Measurements from ENCODE around the gene SNX12. TPM values are rescaled to one million over a fixed set of nuclear protein-coding genes. Genes with fewer than 3 reads are reported as not detected.

SNX12 gene
- total RNA-seq, 1 experiment from 2014 or later, result 69.4 TPM

DNA sequence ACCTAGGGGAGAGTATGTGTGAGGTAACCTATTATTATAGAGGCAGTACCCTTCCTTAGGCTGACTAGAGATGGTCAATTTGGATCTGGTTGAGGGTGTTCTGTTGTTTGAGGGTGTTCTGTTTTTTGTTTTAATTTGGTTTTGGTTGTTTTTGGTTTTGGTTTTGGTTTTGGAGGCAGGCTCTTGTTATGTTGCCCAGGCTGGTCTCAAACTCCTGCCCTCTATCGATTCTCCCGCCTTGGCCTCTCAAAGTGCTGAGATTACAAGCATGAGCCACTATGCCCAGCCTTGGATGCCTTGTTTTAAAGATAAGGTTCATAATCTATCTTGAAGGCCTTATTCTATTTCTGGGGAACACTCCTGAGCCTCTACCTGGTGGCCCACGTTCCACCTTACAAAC is 37.5 kb upstream of the SNX12 start (continued):
- TF ChIP-seq ZMAT4 (CRISPR knock-in tag; IDR thresholded peaks at IDR 0.05), result no peak
- no peak for TF ChIP-seq CREB1 (CRISPR knock-in tag; IDR thresholded peaks at IDR 0.05)
- TF ChIP-seq ZNF671 (CRISPR knock-in tag; IDR thresholded peaks at IDR 0.05), result no peak
- TF ChIP-seq, protein P1, sequence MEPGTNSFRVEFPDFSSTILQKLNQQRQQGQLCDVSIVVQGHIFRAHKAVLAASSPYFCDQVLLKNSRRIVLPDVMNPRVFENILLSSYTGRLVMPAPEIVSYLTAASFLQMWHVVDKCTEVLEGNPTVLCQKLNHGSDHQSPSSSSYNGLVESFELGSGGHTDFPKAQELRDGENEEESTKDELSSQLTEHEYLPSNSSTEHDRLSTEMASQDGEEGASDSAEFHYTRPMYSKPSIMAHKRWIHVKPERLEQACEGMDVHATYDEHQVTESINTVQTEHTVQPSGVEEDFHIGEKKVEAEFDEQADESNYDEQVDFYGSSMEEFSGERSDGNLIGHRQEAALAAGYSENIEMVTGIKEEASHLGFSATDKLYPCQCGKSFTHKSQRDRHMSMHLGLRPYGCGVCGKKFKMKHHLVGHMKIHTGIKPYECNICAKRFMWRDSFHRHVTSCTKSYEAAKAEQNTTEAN (CRISPR knock-in tag; IDR thresholded peaks at IDR 0.05), result no peak
- TF ChIP-seq ERG (CRISPR knock-in tag; IDR thresholded peaks at IDR 0.05), result no peak
- no peak for TF ChIP-seq RORB (CRISPR knock-in tag; IDR thresholded peaks at IDR 0.05)
- no peak for TF ChIP-seq ZNF121 (CRISPR knock-in tag; IDR thresholded peaks at IDR 0.05)
- no peak for TF ChIP-seq SMAD4 (CRISPR knock-in tag; IDR thresholded peaks at IDR 0.05)

DNA sequence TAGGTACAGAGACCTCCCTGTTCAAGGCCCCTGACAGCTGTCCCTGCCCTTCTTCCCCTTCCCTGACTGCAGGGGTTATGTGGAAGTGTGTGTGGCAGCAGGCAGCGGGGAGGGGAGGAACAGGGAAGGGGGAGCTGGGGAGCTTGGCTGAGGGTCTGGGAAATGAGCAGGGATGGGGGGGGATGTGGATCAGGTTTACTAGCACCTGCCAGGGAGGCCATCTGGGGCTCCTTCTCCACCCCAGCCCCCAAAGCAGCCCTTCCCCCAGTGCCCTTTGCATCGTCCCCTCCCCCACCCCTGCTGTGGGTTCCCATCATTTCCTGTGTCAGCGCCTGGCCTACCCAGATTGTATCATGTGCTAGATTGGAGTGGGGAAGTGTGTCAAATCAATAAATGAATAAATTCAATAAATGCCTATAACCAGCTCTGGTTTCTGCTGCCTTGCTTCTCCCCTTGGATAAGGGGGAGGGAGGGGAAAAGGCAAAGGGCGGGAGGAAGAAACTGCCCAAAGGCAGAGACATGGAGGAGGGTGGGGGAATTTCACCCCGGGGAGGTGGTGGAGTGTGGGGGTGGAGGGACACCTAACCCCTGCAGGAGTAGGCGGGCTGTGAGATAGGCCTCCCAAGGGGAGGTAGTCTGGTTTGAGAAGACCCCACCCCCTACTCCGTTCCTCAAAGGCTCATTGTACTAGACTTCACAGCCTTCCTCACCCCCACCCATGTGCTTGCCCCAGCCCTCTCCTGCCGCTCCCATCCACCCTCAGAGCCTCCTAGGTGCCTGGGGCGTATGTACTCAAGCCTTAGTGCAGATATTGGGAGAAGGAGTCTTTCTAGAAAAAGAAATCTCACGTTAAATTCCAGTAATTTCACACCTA is 35.2 kb upstream of the SNX12 start:
- peak overlapping the region; percentile 66 for H3K4me3 Mint-ChIP-seq
- ATAC-seq (peak; percentile 71), DNase-seq (ENCODE audit: low spot score) (peak; percentile 66)
- H3K4me1 Mint-ChIP-seq, result peaks cover 62% of the 10 kb centered on the region
- H3K27ac Mint-ChIP-seq, result peak overlapping the region; percentile 93
- ChIA-PET POLR2A (interaction anchor here (0.7 kb wide), 2 partner anchors 15 to 1435 kb away, joined by 3 to 4 read pairs; partner anchors contain the start of gene MED12), CTCF (interaction anchor here (0.9 to 1.5 kb wide), 3 partner anchors 9 to 25 kb away, joined by 3 to 4 read pairs (median 3); partner anchors contain the start of gene MED12)
- H3K9me3 Mint-ChIP-seq, result no peaks in the 10 kb centered on the region
- 0 out of 2 replicates have a peak, but pooled peaks cover 3% of the 10 kb centered on the region for H3K36me3 Mint-ChIP-seq
- peaks cover 10% of the 10 kb centered on the region for H3K27me3 Mint-ChIP-seq (ENCODE audit: low read depth)
- TF ChIP-seq NFYB (CRISPR knock-in tag; conservative IDR thresholded peaks at IDR 0.05; ENCODE audit: low read depth) (no peak), JAZF1 (CRISPR knock-in tag; IDR thresholded peaks at IDR 0.05) (no peak), NFATC4 (CRISPR knock-in tag; IDR thresholded peaks at IDR 0.05) (no peak), FOXK1 (CRISPR knock-in tag; IDR thresholded peaks at IDR 0.05) (no peak), SP1 (CRISPR knock-in tag; conservative IDR thresholded peaks at IDR 0.05) (no peak), JUN (CRISPR knock-in tag; IDR thresholded peaks at IDR 0.05) (no peak), ATF3 (CRISPR knock-in tag; conservative IDR thresholded peaks at IDR 0.05) (no peak), CDX4 (CRISPR knock-in tag; IDR thresholded peaks at IDR 0.05; ENCODE audit: borderline replicate concordance) (no peak), FOXP4 (CRISPR knock-in tag; IDR thresholded peaks at IDR 0.05) (no peak), GABPB1 (CRISPR knock-in tag; IDR thresholded peaks at IDR 0.05) (no peak), CREB1 (CRISPR knock-in tag; IDR thresholded peaks at IDR 0.05) (no peak), MAX (CRISPR knock-in tag; IDR thresholded peaks at IDR 0.05) (no peak)
- TF ChIP-seq, protein P2, sequence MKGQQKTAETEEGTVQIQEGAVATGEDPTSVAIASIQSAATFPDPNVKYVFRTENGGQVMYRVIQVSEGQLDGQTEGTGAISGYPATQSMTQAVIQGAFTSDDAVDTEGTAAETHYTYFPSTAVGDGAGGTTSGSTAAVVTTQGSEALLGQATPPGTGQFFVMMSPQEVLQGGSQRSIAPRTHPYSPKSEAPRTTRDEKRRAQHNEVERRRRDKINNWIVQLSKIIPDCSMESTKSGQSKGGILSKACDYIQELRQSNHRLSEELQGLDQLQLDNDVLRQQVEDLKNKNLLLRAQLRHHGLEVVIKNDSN (CRISPR knock-in tag; IDR thresholded peaks at IDR 0.05), result no peak
- TF ChIP-seq, protein P3, sequence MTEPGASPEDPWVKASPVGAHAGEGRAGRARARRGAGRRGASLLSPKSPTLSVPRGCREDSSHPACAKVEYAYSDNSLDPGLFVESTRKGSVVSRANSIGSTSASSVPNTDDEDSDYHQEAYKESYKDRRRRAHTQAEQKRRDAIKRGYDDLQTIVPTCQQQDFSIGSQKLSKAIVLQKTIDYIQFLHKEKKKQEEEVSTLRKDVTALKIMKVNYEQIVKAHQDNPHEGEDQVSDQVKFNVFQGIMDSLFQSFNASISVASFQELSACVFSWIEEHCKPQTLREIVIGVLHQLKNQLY (CRISPR knock-in tag; IDR thresholded peaks at IDR 0.05), result no peak
- TF ChIP-seq, protein P4, sequence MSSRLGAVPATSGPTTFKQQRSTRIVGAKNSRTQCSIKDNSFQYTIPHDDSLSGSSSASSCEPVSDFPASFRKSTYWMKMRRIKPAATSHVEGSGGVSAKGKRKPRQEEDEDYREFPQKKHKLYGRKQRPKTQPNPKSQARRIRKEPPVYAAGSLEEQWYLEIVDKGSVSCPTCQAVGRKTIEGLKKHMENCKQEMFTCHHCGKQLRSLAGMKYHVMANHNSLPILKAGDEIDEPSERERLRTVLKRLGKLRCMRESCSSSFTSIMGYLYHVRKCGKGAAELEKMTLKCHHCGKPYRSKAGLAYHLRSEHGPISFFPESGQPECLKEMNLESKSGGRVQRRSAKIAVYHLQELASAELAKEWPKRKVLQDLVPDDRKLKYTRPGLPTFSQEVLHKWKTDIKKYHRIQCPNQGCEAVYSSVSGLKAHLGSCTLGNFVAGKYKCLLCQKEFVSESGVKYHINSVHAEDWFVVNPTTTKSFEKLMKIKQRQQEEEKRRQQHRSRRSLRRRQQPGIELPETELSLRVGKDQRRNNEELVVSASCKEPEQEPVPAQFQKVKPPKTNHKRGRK (CRISPR knock-in tag; IDR thresholded peaks at IDR 0.05; ENCODE audit: borderline replicate concordance), result no peak
